ENCODE measurements around the gene TMEM167B.

Gene TMEM167B

GRCh38 chr1:109065137-109065536, 25.4 kb upstream of the TMEM167B start:
- no peak for TF ChIP-seq CTCF (IDR thresholded peaks at IDR 0.05; ENCODE audit: low read length, missing control alignments)
- no peak for DNase-seq (ENCODE audit: low read depth)
- H3K4me3 ChIP-seq (replicated peaks; ENCODE audit: low read depth, low read length): no peak overlapping the region

- no peak overlapping the region for H3K4me3 ChIP-seq (replicated peaks; ENCODE audit: low read depth, low read length)
- DNase-seq (ENCODE audit: low read depth): no peak
- TF ChIP-seq CTCF (IDR thresholded peaks at IDR 0.05; ENCODE audit: low read length, missing control alignments): no peak
Measured at GRCh38 chr1:109067883-109068282, 22.7 kb upstream of the TMEM167B start.

- DNase-seq (ENCODE audit: low read depth): no peak
- H3K4me3 ChIP-seq (replicated peaks; ENCODE audit: low read depth, low read length): no peak overlapping the region
- TF ChIP-seq CTCF (IDR thresholded peaks at IDR 0.05; ENCODE audit: low read length, missing control alignments): no peak
Measured at GRCh38 chr1:109069294-109069693, 21.3 kb upstream of the TMEM167B start.

- H3K4me3 ChIP-seq (replicated peaks; ENCODE audit: low read depth, low read length): peak within 1 kb of the TSS; percentile 94
- peak; percentile 97 for DNase-seq (ENCODE audit: low read depth)
- TF ChIP-seq CTCF (IDR thresholded peaks at IDR 0.05; ENCODE audit: low read length, missing control alignments): no peak
Measured at GRCh38 chr1:109075531-109076490, 14.8 kb upstream of the TMEM167B start, which contains the start of gene TAF13. TSS of gene TAF13 (minus strand) at chr1:109076003. CDS start at chr1:109075947, 56 bp downstream.

GRCh38 chr1:109078317-109078716, 12.2 kb upstream of the TMEM167B start:
- TF ChIP-seq CTCF (IDR thresholded peaks at IDR 0.05; ENCODE audit: low read length, missing control alignments): no peak

GRCh38 chr1:109079240-109079622, 11.3 kb upstream of the TMEM167B start:
- no peak overlapping the region for H3K4me3 ChIP-seq (replicated peaks; ENCODE audit: low read depth, low read length)
- DNase-seq (ENCODE audit: low read depth): no peak
- no peak for TF ChIP-seq CTCF (IDR thresholded peaks at IDR 0.05; ENCODE audit: low read length, missing control alignments)

More at GRCh38 chr1:109078317-109078716, 12.2 kb upstream of the TMEM167B start:
- no peak for DNase-seq (ENCODE audit: low read depth)
- no peak overlapping the region for H3K4me3 ChIP-seq (replicated peaks; ENCODE audit: low read depth, low read length)

Measured in fibroblast of pulmonary artery (primary cell).